C4-2B (cell line): Measurements from ENCODE around the gene ZSCAN9.

Experiments
- ZFX ChIP-seq: fragments of 450-650 bp; IDR thresholded peaks from 2 replicates; pipeline ENCODE4 v1.6.1; 2017
- TF ChIP-seq, protein P1 (sequence below): fragments of 450-650 bp; conservative IDR thresholded peaks from 2 replicates; pipeline ENCODE4 v1.5.1; 2017; ENCODE audit warnings: mild to moderate bottlenecking

GRCh38 chr6:28281288-28282064 is 56.4 kb downstream of the ZSCAN9 start, which contains the start of gene PGBD1:
- TF ChIP-seq, protein P1, sequence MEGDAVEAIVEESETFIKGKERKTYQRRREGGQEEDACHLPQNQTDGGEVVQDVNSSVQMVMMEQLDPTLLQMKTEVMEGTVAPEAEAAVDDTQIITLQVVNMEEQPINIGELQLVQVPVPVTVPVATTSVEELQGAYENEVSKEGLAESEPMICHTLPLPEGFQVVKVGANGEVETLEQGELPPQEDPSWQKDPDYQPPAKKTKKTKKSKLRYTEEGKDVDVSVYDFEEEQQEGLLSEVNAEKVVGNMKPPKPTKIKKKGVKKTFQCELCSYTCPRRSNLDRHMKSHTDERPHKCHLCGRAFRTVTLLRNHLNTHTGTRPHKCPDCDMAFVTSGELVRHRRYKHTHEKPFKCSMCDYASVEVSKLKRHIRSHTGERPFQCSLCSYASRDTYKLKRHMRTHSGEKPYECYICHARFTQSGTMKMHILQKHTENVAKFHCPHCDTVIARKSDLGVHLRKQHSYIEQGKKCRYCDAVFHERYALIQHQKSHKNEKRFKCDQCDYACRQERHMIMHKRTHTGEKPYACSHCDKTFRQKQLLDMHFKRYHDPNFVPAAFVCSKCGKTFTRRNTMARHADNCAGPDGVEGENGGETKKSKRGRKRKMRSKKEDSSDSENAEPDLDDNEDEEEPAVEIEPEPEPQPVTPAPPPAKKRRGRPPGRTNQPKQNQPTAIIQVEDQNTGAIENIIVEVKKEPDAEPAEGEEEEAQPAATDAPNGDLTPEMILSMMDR, result no peak
- TF ChIP-seq ZFX, result no peak
